Keratinocyte (primary cell): ENCODE measurements around the gene VCL. TPM values are rescaled to one million over a fixed set of nuclear protein-coding genes. Genes with fewer than 3 reads are reported as not detected.

Experiments
- DNase-seq: peaks from one replicate; pipeline ENCODE4 v3.0.0-alpha.2; 2011; ENCODE audit warnings: low read depth, missing footprints, low spot score
- FAIRE-seq: peaks from 2 replicates; lab custom pipeline; 2011; peaks lifted over from hg19 to GRCh38; lab: Jason Lieb, UNC
- H2AFZ ChIP-seq: 2 replicates; pipeline ENCODE4 v1.6.0; 2012; ENCODE audit warnings: low read length, control low read depth, inconsistent platforms; ENCODE audit not compliant: control insufficient read depth
- H3K27ac ChIP-seq: 2 replicates; pipeline ENCODE4 v1.5.1; 2011; ENCODE audit warnings: low read length; ENCODE audit not compliant: control insufficient read depth, insufficient read depth
- H3K27me3 ChIP-seq: 3 replicates; pipeline ENCODE4 v1.6.0; 2011; ENCODE audit warnings: low read length; ENCODE audit not compliant: control insufficient read depth, insufficient read depth; ENCODE audit errors: extremely low read depth
- H3K36me3 ChIP-seq, 2 experiments: 2 replicates in 1 of 2; 3 replicates in 1 of 2; pipeline ENCODE4 v1.5.1; 2011; ENCODE audit warnings: low read length in 2 of 2, mild to moderate bottlenecking in 1 of 2; ENCODE audit not compliant: control insufficient read depth in 2 of 2, insufficient read depth in 2 of 2; ENCODE audit errors: extremely low read depth in 1 of 2
- H3K4me1 ChIP-seq: 3 replicates; pipeline ENCODE4 v1.5.1; 2011; ENCODE audit warnings: low read length; ENCODE audit not compliant: control insufficient read depth, insufficient read depth; ENCODE audit errors: extremely low read depth
- H3K4me2 ChIP-seq: 3 replicates; pipeline ENCODE4 v1.6.0; 2011; ENCODE audit warnings: low read depth, low read length; ENCODE audit not compliant: control insufficient read depth, insufficient read depth; ENCODE audit errors: extremely low read depth
- H3K4me3 ChIP-seq, 3 experiments: fragments of 200-600 bp in 1 of 3; sonication (generic) in 1 of 3; 2 replicates in 2 of 3; 3 replicates in 1 of 3; pipeline ENCODE4 v1.5.1; 2011 to 2016; ENCODE audit warnings: low read length in 3 of 3, mild to moderate bottlenecking in 3 of 3, control low read depth in 2 of 3, inconsistent platforms in 1 of 3, low read depth in 1 of 3, mixed read lengths in 1 of 3, mixed run types in 1 of 3, moderate library complexity in 1 of 3; ENCODE audit not compliant: control insufficient read depth in 2 of 3, insufficient read depth in 2 of 3; ENCODE audit errors: extremely low read depth in 1 of 3
- H3K79me2 ChIP-seq: 2 replicates; pipeline ENCODE4 v1.6.0; 2012; ENCODE audit warnings: low read length; ENCODE audit not compliant: control insufficient read depth, insufficient read depth
- H3K9ac ChIP-seq: 3 replicates; pipeline ENCODE4 v1.6.0; 2011; ENCODE audit warnings: low read length; ENCODE audit not compliant: control insufficient read depth, insufficient read depth; ENCODE audit errors: extremely low read depth
- H3K9me1 ChIP-seq: 3 replicates; pipeline ENCODE4 v1.6.0; 2011; ENCODE audit warnings: low read length; ENCODE audit not compliant: control insufficient read depth, insufficient read depth; ENCODE audit errors: extremely low read depth
- H3K9me3 ChIP-seq: 2 replicates; pipeline ENCODE4 v1.5.1; 2012; ENCODE audit warnings: low read depth, low read length; ENCODE audit not compliant: control insufficient read depth
- H4K20me1 ChIP-seq: 3 replicates; pipeline ENCODE4 v1.6.0; 2011; ENCODE audit warnings: low read length; ENCODE audit not compliant: control insufficient read depth, insufficient read depth; ENCODE audit errors: extremely low read depth
- EZH2 ChIP-seq: IDR thresholded peaks from one replicate; pipeline ENCODE4 v1.6.1; 2012; ENCODE audit warnings: inconsistent platforms, mild to moderate bottlenecking, low read length, moderate library complexity
- dilution Hi-C: fragments of 300-500 bp; cut with MboI; formaldehyde crosslinking; loops from one replicate; pipeline ENCODE4 v1.7.0; 2020; ENCODE audit warnings: low sequenced_read_pairs; ENCODE audit not compliant: extremely low pct_ligation_motif_present
- polyA plus RNA-seq, 5 experiments: library from polyadenylated mRNA; depleted of rRNA in 3 of 5; stranded (reverse) in 3 of 5; stranded (forward) in 1 of 5; unstranded in 1 of 5; fragments of >200 nt; gene quantifications; 1 replicate in 1 of 5; 2 replicates in 3 of 5; 3 replicates in 1 of 5; pipeline versions ENCODE4 v1.2.1 to v1.2.3, GENCODE V29; 2011 to 2012; ENCODE audit warnings: missing spikeins in 2 of 5, low read depth in 1 of 5, low replicate concordance in 1 of 5
- TF ChIP-seq, protein P1 (sequence below), 3 experiments: IDR thresholded peaks in 1 of 3; conservative IDR thresholded peaks in 1 of 3; optimal IDR thresholded peaks in 1 of 3; 2 replicates in 2 of 3; 3 replicates in 1 of 3; pipeline versions ENCODE3 to v1.5.1; 2011; ENCODE audit warnings: low read length in 3 of 3, mild to moderate bottlenecking in 3 of 3, moderate library complexity in 2 of 3, control low read depth in 1 of 3, inconsistent platforms in 1 of 3; ENCODE audit not compliant: insufficient read depth in 2 of 3; ENCODE audit errors: extremely low read depth in 1 of 3

Gene VCL
- polyA plus RNA-seq, 1 donor (not counting 4 experiments of a cell fraction or from before 2014, with no cell fraction given) = 102 TPM

DNA sequence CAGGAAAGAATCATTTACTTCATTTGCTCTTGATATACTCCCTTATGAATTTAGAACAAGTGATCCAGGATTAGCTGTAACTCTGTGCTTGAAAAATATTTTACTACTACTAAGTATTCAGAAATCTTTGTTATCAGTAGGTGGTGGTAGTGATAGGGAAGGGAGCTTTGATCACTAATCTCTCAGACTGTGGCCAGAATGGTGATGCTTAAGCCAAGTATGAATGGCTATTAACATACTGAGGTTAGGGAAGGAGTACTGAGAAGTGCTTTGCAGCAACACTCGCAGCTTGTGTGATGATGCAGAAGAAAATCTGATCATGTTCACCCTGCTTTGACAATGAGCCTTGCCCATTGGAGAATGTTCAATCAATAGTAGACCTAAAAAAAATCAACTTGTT is 123.5 kb downstream of the VCL start:
- dilution Hi-C loops = no loop called here
- H3K4me3 ChIP-seq = no peak overlapping the region
- H4K20me1 ChIP-seq = no peaks in the 10 kb centered on the region
- H3K27me3 ChIP-seq = no peaks in the 10 kb centered on the region
- FAIRE-seq (no peak), DNase-seq (no peak)
- H2AFZ ChIP-seq = no peak overlapping the region
- no peak overlapping the region for H3K27ac ChIP-seq
- no peaks in the 10 kb centered on the region for H3K9me3 ChIP-seq
- H3K9ac ChIP-seq = no peak overlapping the region
- H3K9me1 ChIP-seq = no peaks in the 10 kb centered on the region
- H3K4me2 ChIP-seq = no peak overlapping the region
- peaks cover 30 to 36% of the 10 kb centered on the region in 2 experiments for H3K36me3 ChIP-seq
- TF ChIP-seq, protein P1, sequence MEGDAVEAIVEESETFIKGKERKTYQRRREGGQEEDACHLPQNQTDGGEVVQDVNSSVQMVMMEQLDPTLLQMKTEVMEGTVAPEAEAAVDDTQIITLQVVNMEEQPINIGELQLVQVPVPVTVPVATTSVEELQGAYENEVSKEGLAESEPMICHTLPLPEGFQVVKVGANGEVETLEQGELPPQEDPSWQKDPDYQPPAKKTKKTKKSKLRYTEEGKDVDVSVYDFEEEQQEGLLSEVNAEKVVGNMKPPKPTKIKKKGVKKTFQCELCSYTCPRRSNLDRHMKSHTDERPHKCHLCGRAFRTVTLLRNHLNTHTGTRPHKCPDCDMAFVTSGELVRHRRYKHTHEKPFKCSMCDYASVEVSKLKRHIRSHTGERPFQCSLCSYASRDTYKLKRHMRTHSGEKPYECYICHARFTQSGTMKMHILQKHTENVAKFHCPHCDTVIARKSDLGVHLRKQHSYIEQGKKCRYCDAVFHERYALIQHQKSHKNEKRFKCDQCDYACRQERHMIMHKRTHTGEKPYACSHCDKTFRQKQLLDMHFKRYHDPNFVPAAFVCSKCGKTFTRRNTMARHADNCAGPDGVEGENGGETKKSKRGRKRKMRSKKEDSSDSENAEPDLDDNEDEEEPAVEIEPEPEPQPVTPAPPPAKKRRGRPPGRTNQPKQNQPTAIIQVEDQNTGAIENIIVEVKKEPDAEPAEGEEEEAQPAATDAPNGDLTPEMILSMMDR (optimal IDR thresholded peaks at IDR 0.05 in 1 of 3, IDR thresholded peaks at IDR 0.05 in 1 of 3, conservative IDR thresholded peaks at IDR 0.05 in 1 of 3; ENCODE audit: extremely low read depth in 1 of 3, insufficient read depth in 2 of 3, low read length in 3 of 3) = no peak
- TF ChIP-seq EZH2 = no peak
- no peaks in the 10 kb centered on the region for H3K79me2 ChIP-seq
- H3K4me1 ChIP-seq = peaks cover 12% of the 10 kb centered on the region

DNA sequence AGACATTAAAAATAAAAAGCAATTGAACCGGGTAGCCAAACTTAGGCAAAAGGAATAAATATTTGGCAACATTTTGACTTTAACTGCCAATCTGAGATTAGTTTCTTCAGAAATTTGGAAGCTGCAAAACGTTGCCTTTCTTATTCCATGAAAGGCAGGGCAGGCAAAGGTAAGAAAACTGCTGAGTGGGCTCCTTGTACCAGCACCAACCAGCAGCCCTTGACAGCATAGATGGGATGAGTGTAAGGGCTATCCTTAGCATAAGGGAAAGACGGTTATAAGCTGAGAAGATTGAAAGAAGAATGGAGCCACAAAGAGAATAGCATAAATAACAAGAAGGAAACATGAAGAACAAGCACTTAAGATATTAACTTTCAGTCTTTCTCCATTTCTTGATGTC is 124.1 kb downstream of the VCL start:
- no peaks in the 10 kb centered on the region for H3K79me2 ChIP-seq
- no peak for DNase-seq
- H3K9me1 ChIP-seq = no peaks in the 10 kb centered on the region
- H3K4me3 ChIP-seq = no peak overlapping the region
- H3K9me3 ChIP-seq = no peaks in the 10 kb centered on the region
- TF ChIP-seq, protein P1 (optimal IDR thresholded peaks at IDR 0.05 in 1 of 3, IDR thresholded peaks at IDR 0.05 in 1 of 3, conservative IDR thresholded peaks at IDR 0.05 in 1 of 3; ENCODE audit: extremely low read depth in 1 of 3, insufficient read depth in 2 of 3, low read length in 3 of 3) = no peak
- TF ChIP-seq EZH2 = no peak
- no peak overlapping the region for H2AFZ ChIP-seq
- dilution Hi-C loops = no loop called here
- H3K36me3 ChIP-seq = peaks cover 30 to 36% of the 10 kb centered on the region in 2 experiments
- no peaks in the 10 kb centered on the region for H3K27me3 ChIP-seq
- peaks cover 12% of the 10 kb centered on the region for H3K4me1 ChIP-seq
- no peak for FAIRE-seq
- no peak overlapping the region for H3K27ac ChIP-seq
- no peak overlapping the region for H3K4me2 ChIP-seq
- H3K9ac ChIP-seq = no peak overlapping the region
- H4K20me1 ChIP-seq = no peaks in the 10 kb centered on the region
